ENCODE measurements around the gene CLCN7. TPM values are rescaled to one million over a fixed set of nuclear protein-coding genes. Genes with fewer than 3 reads are reported as not detected.

The CLCN7 gene
- total and polyA plus RNA-seq, 2 of the 8 experiments (the other 6 are each of a cell fraction or from before 2014, with no cell fraction given): 38.6 to 81.5 TPM

DNA sequence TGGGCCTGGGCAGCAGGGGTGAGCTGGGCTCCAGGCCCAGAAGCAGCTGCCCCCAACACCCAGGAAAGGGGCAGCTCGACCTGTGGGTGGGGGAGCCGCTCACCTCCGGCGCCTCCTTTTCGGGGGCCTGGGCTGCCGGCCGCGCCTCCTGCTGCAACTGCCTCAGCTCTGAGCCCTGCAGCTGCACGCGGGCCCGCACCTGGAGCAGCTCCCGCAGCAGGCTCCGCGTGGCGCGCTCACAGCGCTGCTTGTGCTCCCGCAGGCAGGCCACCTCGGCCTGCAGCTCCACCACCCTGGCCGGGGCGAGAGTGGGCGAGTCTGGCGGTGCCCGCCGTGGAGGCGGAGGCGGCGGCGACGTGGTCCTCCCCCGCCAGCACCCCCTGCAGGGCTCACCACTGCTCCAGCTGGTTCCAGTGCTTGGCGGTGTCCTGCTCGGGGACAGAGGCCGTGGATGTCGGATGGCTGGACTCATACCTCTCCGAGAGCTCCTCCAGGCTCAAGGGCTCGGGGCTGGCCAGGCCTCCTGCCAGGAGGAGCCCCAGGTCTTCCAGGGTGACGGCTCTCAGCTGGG is 31.3 kb downstream of the CLCN7 start:
- Histone ChIP-seq H2BK12ac (ENCODE audit: low read depth, low read length) (no peak overlapping the region), H4K91ac (replicated peaks; ENCODE audit: insufficient read length, low read length) (no peak overlapping the region), H4K5ac (ENCODE audit: insufficient read length, low read depth, low read length) (no peak overlapping the region), H3K23ac (ENCODE audit: insufficient read length) (no peak overlapping the region), H2AFZ (ENCODE audit: low read length) (no peak overlapping the region), H3K79me1 (ENCODE audit: low read depth, low read length) (no peaks in the 10 kb centered on the region), H3K56ac (replicated peaks; ENCODE audit: insufficient read length, low read depth, low read length) (no peak overlapping the region), H4K20me1 (replicated peaks in 1 of 2; ENCODE audit: control insufficient read depth in 1 of 2, insufficient read depth in 2 of 2, low read length in 2 of 2) (peaks cover 0 to 5% of the 10 kb centered on the region in 2 experiments), H3K14ac (ENCODE audit: insufficient read length) (no peak overlapping the region), H2BK20ac (ENCODE audit: low read length) (no peak overlapping the region), H3K23me2 (ENCODE audit: low read depth, low read length) (no peaks in the 10 kb centered on the region), H3K9ac (replicated peaks in 1 of 4; ENCODE audit: extremely low read depth in 1 of 4, low read depth in 3 of 4, low read length in 3 of 4) (no peak overlapping the region), H3K79me2 (ENCODE audit: control insufficient read depth in 1 of 2, insufficient read depth in 2 of 2, low read length in 2 of 2) (no peaks in the 10 kb centered on the region), H2BK120ac (replicated peaks; ENCODE audit: low read depth, low read length) (no peak overlapping the region), H3K9me3 (ENCODE audit: insufficient read depth in 2 of 2, low read depth in 1 of 2, low read length in 1 of 2) (no peaks in the 10 kb centered on the region), H3K27ac (ENCODE audit: low read depth, low read length) (no peak overlapping the region), H2BK5ac (ENCODE audit: low read depth, low read length) (no peak overlapping the region), H3K4me2 (ENCODE audit: insufficient read depth in 1 of 2, low read depth in 2 of 2, low read length in 2 of 2) (no peak overlapping the region), H3K4me1 (replicated peaks in 1 of 4; ENCODE audit: control insufficient read depth in 3 of 4, insufficient read depth in 4 of 4, low read length in 3 of 4) (no peaks in the 10 kb centered on the region; a peak in 1 of 7 replicates), H3K4ac (replicated peaks; ENCODE audit: insufficient read length, low read depth, low read length) (no peak overlapping the region), H4K8ac (ENCODE audit: extremely low read depth, insufficient read depth, low read length) (peak overlapping the region; percentile 92), H3K18ac (ENCODE audit: extremely low read depth, low read length) (no peak overlapping the region), H2AK5ac (ENCODE audit: low read depth, low read length) (no peak overlapping the region), H3K27me3 (replicated peaks in 1 of 4; ENCODE audit: control insufficient read depth in 3 of 4, extremely low read depth in 1 of 4, insufficient read depth in 3 of 4, low read length in 3 of 4) (no peaks in the 10 kb centered on the region), H3K4me3 (ENCODE audit: extremely low read depth in 1 of 4, insufficient read depth in 2 of 4, low read depth in 3 of 4, low read length in 4 of 4) (no peak overlapping the region), H2BK15ac (ENCODE audit: low read length) (no peak overlapping the region), H3K36me3 (ENCODE audit: control insufficient read depth in 2 of 4, insufficient read depth in 4 of 4, low read length in 3 of 4) (peaks cover 0 to 21% (median 0%) of the 10 kb centered on the region in 4 experiments; a peak in 1 of 8 replicates)
- FAIRE-seq: no peak
- DNase-seq (ENCODE audit: low read depth in 1 of 2, low spot score in 2 of 2): no peak
- POLR2A ChIA-PET (ENCODE audit: partially characterized antibody): interaction anchor here (0.9 to 2.0 kb wide), 12 partner anchors 9 to 71 kb away, joined by 3 to 7 read pairs (median 4); partner anchors contain the start of genes PERCC1 and TELO2
- no peak for TF ChIP-seq TEAD4 (IDR thresholded peaks at IDR 0.05; ENCODE audit: low read depth, low read length)
- no peak for TF ChIP-seq SAP30 (IDR thresholded peaks at IDR 0.05; ENCODE audit: insufficient read depth, insufficient replicate concordance, low read length)
- no peak for TF ChIP-seq RNF2 (IDR thresholded peaks at IDR 0.05; ENCODE audit: borderline replicate concordance, low read depth, low read length, missing control alignments, poor library complexity, severe bottlenecking)
- TF ChIP-seq BCL11A (IDR thresholded peaks at IDR 0.05; ENCODE audit: low read depth in 2 of 2, low read length in 2 of 2): no peak
- no peak for TF ChIP-seq SP1 (IDR thresholded peaks at IDR 0.05; ENCODE audit: low read depth, low read length)
- no peak for TF ChIP-seq KDM1A (IDR thresholded peaks at IDR 0.05; ENCODE audit: borderline replicate concordance, low read length)
- no peak for TF ChIP-seq RFX5 (IDR thresholded peaks at IDR 0.05; ENCODE audit: borderline replicate concordance, low read depth, low read length)
- no peak for TF ChIP-seq GTF2F1 (IDR thresholded peaks at IDR 0.05; ENCODE audit: borderline replicate concordance, low read depth, low read length)
- TF ChIP-seq PHF8 (conservative IDR thresholded peaks at IDR 0.05; ENCODE audit: low read depth, low read length): no peak
- TF ChIP-seq HDAC6 (IDR thresholded peaks at IDR 0.05; ENCODE audit: low read depth, low read length): no peak
- no peak for TF ChIP-seq POLR2A (IDR thresholded peaks at IDR 0.05; ENCODE audit: control extremely low read depth in 1 of 2, low read depth in 2 of 2, low read length in 2 of 2)
- TF ChIP-seq GABPA (IDR thresholded peaks at IDR 0.05; ENCODE audit: borderline replicate concordance, insufficient read depth, low read length): no peak
- TF ChIP-seq BRCA1 (IDR thresholded peaks at IDR 0.05; ENCODE audit: low read depth, low read length): no peak
- no peak for TF ChIP-seq SIX5 (IDR thresholded peaks at IDR 0.05; ENCODE audit: low read depth, low read length)
- CTCF ChIA-PET (ENCODE audit: partially characterized antibody): interaction anchor here (0.6 to 3.9 kb wide), 8 partner anchors 11 to 501 kb away, joined by 3 to 20 read pairs (median 5); no protein-coding TSS in a partner anchor
- WGBS, 2 experiments (ENCODE audit: extremely low coverage in 1 of 2, insufficient coverage in 1 of 2, insufficient read length in 1 of 2, insufficient replicate concordance in 2 of 2, low coverage in 1 of 2, low lambda C conversion rate in 2 of 2, missing lambda C conversion rate in 1 of 2): 91% methylated on average over 31 of the region's 38 CpGs; no CpG with 5 or more reads in 1 of the 2 experiments
